B cell (primary cell): ENCODE data around the gene RBM20. TPM values are rescaled to one million over a fixed set of nuclear protein-coding genes. Genes with fewer than 3 reads are reported as not detected.

Source experiments
- ATAC-seq: fragments of 200-7000 bp; cut with Tn5 transposase; one replicate; pipeline ENCODE4 v1.10.0; 2021; ENCODE audit warnings: low read depth, mild to moderate bottlenecking, moderate number of reproducible peaks, moderate library complexity
- CTCF ChIA-PET: fragments of 350-600 bp; sonication (Branson Sonifier 250); formaldehyde crosslinking; loops from one replicate; lab custom pipeline; 2021; ENCODE audit warnings: antibody characterized with exemption, inconsistent platforms; lab: Charles Lee
- POLR2A ChIA-PET: fragments of 350-600 bp; sonication (Branson Sonifier 250); formaldehyde crosslinking; loops from one replicate; lab custom pipeline; 2021; ENCODE audit warnings: antibody characterized with exemption; lab: Charles Lee
- DNase-seq: peaks from one replicate; pipeline ENCODE4 v3.0.0; 2013
- H2AFZ ChIP-seq: 2 replicates; pipeline ENCODE4 v1.6.1; 2012; ENCODE audit warnings: mild to moderate bottlenecking, low read depth, low read length; ENCODE audit not compliant: insufficient read depth, poor library complexity, severe bottlenecking
- H3K27ac ChIP-seq, 2 donors: 1 replicate in 1 of 2; 2 replicates in 1 of 2; pipeline ENCODE4 v1.5.1; 2012 to 2013; ENCODE audit warnings: low read length in 2 of 2, mild to moderate bottlenecking in 2 of 2, moderate library complexity in 1 of 2
- H3K27me3 ChIP-seq, 4 experiments: fragments of 200-600 bp in 1 of 4; sonication (generic) in 1 of 4; replicated peaks in 1 of 4; 1 replicate in 2 of 4; 2 replicates in 2 of 4; pipeline versions ENCODE4 v1.6.1 to v1.7.0; 2013 to 2016; ENCODE audit warnings: low read length in 3 of 4, mild to moderate bottlenecking in 2 of 4, mixed read lengths in 1 of 4, moderate library complexity in 1 of 4; ENCODE audit not compliant: insufficient read depth in 4 of 4, control insufficient read depth in 3 of 4; ENCODE audit errors: control extremely low read depth in 1 of 4
- H3K36me3 ChIP-seq, 2 experiments: replicated peaks in 1 of 2; 1 replicate in 1 of 2; 2 replicates in 1 of 2; pipeline versions ENCODE4 v1.6.1 to v1.7.1; 2013; ENCODE audit warnings: low read length in 1 of 2; ENCODE audit not compliant: insufficient read depth in 2 of 2, control insufficient read depth in 1 of 2; ENCODE audit errors: control extremely low read depth in 1 of 2, extremely low read depth in 1 of 2
- H3K4me1 ChIP-seq, 2 donors: fragments of 200-600 bp in 1 of 2; sonication (generic) in 1 of 2; 1 replicate in 1 of 2; 2 replicates in 1 of 2; pipeline versions ENCODE4 v1.5.1 to v1.6.1; 2013 to 2017; ENCODE audit warnings: low read length in 2 of 2; ENCODE audit not compliant: control insufficient read depth in 2 of 2, insufficient read depth in 2 of 2
- H3K4me2 ChIP-seq: replicated peaks from 2 replicates; pipeline ENCODE3; 2012; ENCODE audit warnings: mild to moderate bottlenecking, low read depth, low read length; ENCODE audit not compliant: poor library complexity, severe bottlenecking
- H3K4me3 ChIP-seq, 5 experiments: fragments of 200-600 bp in 1 of 5; sonication (generic) in 1 of 5; 1 replicate in 3 of 5; 2 replicates in 2 of 5; pipeline versions ENCODE4 v1.5.1 to v1.7.0; 2011 to 2016; ENCODE audit warnings: low read length in 4 of 5, mild to moderate bottlenecking in 4 of 5, low read depth in 2 of 5, control low read depth in 1 of 5, moderate library complexity in 1 of 5; ENCODE audit not compliant: insufficient read depth in 1 of 5; ENCODE audit errors: control extremely low read depth in 1 of 5, extremely low read depth in 1 of 5
- H3K79me2 ChIP-seq: fragments of 200-600 bp; sonication (generic); one replicate; pipeline ENCODE4 v1.6.0; 2016; ENCODE audit warnings: low read length; ENCODE audit not compliant: control insufficient read depth, insufficient read depth
- H3K9ac ChIP-seq: fragments of 200-600 bp; sonication (generic); 2 replicates; pipeline ENCODE4 v1.6.1; 2017; ENCODE audit warnings: mild to moderate bottlenecking, low read length, moderate library complexity
- H3K9me3 ChIP-seq, 3 donors: one replicate each; pipeline versions ENCODE4 v1.6.1 to v1.7.1; 2013; ENCODE audit warnings: low read length in 2 of 3; ENCODE audit not compliant: control insufficient read depth in 2 of 3, insufficient read depth in 1 of 3; ENCODE audit errors: control extremely low read depth in 1 of 3
- H4K20me1 ChIP-seq: 2 replicates; pipeline ENCODE4 v1.6.0; 2012; ENCODE audit warnings: mild to moderate bottlenecking, low read length; ENCODE audit not compliant: insufficient read depth, control insufficient read depth, poor library complexity, severe bottlenecking
- H3K27ac Mint-ChIP-seq: one replicate; pipeline ENCODE4 v1.8.0; 2021; ENCODE audit warnings: mixed read lengths
- H3K27me3 Mint-ChIP-seq: one replicate; pipeline ENCODE4 v1.8.0; 2021; ENCODE audit warnings: mixed read lengths
- H3K4me1 Mint-ChIP-seq: one replicate; pipeline ENCODE4 v1.8.0; 2021; ENCODE audit warnings: mixed read lengths
- H3K4me3 Mint-ChIP-seq: one replicate; pipeline ENCODE4 v1.8.0; 2021; ENCODE audit warnings: mixed read lengths
- H3K9me3 Mint-ChIP-seq: one replicate; pipeline ENCODE4 v1.8.0; 2022; ENCODE audit warnings: mixed read lengths; ENCODE audit not compliant: insufficient read depth
- EZH2 ChIP-seq: IDR thresholded peaks from 2 replicates; pipeline ENCODE4 v1.6.1; 2012; ENCODE audit warnings: borderline replicate concordance, low read depth, mild to moderate bottlenecking, moderate library complexity, low read length; ENCODE audit not compliant: insufficient read depth, poor library complexity, severe bottlenecking
- WGBS: methylation state at CpG from one replicate; pipeline ENCODE4 v1.1.5; 2013; ENCODE audit warnings: missing lambda C conversion rate; ENCODE audit not compliant: insufficient coverage; 5-methylcytosine and 5-hydroxymethylcytosine counted together
- intact Hi-C: fragments of 100-400 bp; cut with micrococcal nuclease; formaldehyde crosslinking; loops from one replicate; pipeline ENCODE4 v1.10.0; 2022
- polyA plus RNA-seq: library from polyadenylated mRNA; depleted of rRNA; stranded (reverse); fragments of >200 nt; gene quantifications from 2 replicates; pipeline ENCODE4 v1.2.3, GENCODE V29; 2012
- total RNA-seq, 2 donors: library from RNA; stranded (reverse); fragments of 120-200 nt in 1 of 2; gene quantifications; 1 replicate in 1 of 2; 2 replicates in 1 of 2; pipeline versions ENCODE4 v1.2.3 to v1.2.4, GENCODE V29; 2013 to 2022
- TF ChIP-seq, protein P1 (sequence below): fragments of 200-600 bp; IDR thresholded peaks from one replicate; pipeline ENCODE4 v1.8.0; 2022; ENCODE audit warnings: antibody characterized with exemption, mild to moderate bottlenecking

The RBM20 gene
- total and polyA plus RNA-seq, 2 donors (not counting 1 experiment from before 2014, with no cell fraction given), result not detected

DNA sequence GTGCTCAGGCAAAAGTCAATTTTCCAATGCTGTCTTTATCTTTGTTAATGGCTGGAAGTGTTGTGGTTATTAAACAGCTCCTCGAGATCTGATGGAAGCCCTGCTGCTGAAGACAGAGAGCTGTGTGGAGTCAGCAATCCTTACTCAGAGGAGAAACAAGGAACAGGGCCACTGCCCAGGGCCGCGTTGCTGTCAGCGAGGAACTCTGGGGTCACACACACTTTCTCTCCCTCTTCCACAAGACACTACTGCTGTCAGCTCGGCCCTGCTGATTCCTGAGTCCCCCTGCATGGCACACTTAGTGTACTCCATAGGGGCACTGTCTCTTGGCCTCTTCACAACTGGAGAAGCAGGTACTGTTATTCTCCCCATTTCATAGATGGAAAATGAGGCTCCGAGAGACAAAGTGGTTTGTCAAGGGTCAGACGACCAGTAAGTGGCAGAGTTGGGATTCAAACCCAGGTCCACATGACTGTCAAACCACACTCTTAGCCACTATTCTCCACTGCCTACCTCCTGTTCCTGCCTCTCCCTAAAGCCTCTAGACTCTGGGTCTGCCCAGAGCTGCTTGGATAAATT, 198.3 kb downstream of the RBM20 start:
- Histone ChIP-seq H3K27me3 (no peaks in the 10 kb centered on the region), H3K4me3 (peak overlapping the region in 4 of 5 experiments; percentile 1 to 50 (median 26)), H3K4me1 (peaks cover 66 to 73% of the 10 kb centered on the region in 2 donors), H3K79me2 (peaks cover 11% of the 10 kb centered on the region), H3K9me3 (no peaks in the 10 kb centered on the region), H3K27ac (peak overlapping the region; percentile 94 to 99), H3K36me3 (no peaks in the 10 kb centered on the region), H4K20me1 (no peaks in the 10 kb centered on the region), H3K9ac (peak overlapping the region; percentile 57), H3K4me2 (peak overlapping the region; percentile 78), H2AFZ (no peak overlapping the region)
- TF ChIP-seq, protein P1, sequence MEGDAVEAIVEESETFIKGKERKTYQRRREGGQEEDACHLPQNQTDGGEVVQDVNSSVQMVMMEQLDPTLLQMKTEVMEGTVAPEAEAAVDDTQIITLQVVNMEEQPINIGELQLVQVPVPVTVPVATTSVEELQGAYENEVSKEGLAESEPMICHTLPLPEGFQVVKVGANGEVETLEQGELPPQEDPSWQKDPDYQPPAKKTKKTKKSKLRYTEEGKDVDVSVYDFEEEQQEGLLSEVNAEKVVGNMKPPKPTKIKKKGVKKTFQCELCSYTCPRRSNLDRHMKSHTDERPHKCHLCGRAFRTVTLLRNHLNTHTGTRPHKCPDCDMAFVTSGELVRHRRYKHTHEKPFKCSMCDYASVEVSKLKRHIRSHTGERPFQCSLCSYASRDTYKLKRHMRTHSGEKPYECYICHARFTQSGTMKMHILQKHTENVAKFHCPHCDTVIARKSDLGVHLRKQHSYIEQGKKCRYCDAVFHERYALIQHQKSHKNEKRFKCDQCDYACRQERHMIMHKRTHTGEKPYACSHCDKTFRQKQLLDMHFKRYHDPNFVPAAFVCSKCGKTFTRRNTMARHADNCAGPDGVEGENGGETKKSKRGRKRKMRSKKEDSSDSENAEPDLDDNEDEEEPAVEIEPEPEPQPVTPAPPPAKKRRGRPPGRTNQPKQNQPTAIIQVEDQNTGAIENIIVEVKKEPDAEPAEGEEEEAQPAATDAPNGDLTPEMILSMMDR, result no peak
- no peak for TF ChIP-seq EZH2
- ATAC-seq, result no peak
- Mint-ChIP-seq H3K4me3 (peak overlapping the region; percentile 69), H3K27ac (peak overlapping the region; percentile 89), H3K27me3 (no peaks in the 10 kb centered on the region), H3K4me1 (peaks cover 69% of the 10 kb centered on the region), H3K9me3 (no peaks in the 10 kb centered on the region)
- CTCF ChIA-PET, result interaction anchor here (0.6 to 4.2 kb wide), 18 partner anchors 9 to 164 kb away, joined by 3 to 45 read pairs (median 3); partner anchors contain the start of genes BBIP1, PDCD4 and SHOC2
- POLR2A ChIA-PET, result interaction anchor here (1.0 to 3.5 kb wide), 10 partner anchors 15 to 835 kb away, joined by 3 to 80 read pairs (median 10); partner anchors contain the start of genes ADD3, BBIP1, PDCD4 and SHOC2
- 31% methylated on average over 5 of the region's 7 CpGs for WGBS
- intact Hi-C loops, result loop anchor here (1.0 to 2.0 kb wide), 4 partner anchors 18 to 40 kb away; partner anchors contain the start of gene PDCD4
- DNase-seq, result peak; percentile 56

DNA sequence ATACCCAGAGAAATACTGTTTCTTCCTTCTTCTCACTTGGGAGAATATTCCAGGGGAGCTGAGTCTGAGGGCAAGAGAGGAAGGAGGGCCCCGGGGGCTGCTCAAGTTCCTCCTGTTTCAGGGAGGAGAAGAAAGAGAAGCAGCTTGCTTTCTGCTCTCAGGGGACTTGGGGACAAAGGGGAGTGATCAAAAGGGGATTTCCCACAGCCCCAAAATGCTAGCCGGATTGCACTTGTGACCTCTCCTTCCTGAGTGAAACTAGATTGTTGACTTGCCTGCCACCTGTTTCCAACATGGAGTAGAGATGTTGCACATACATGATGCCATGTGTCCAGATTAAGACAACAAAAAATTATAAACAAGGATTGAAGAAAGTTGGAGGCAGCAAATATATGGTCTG, 198.9 kb downstream of the RBM20 start:
- Histone ChIP-seq H2AFZ (no peak overlapping the region), H3K27ac (peak overlapping the region; percentile 94 to 99), H4K20me1 (no peaks in the 10 kb centered on the region), H3K79me2 (peaks cover 11% of the 10 kb centered on the region), H3K9me3 (no peaks in the 10 kb centered on the region), H3K4me2 (peak overlapping the region; percentile 78), H3K4me3 (peak overlapping the region in 4 of 5 experiments; percentile 1 to 50 (median 26)), H3K4me1 (peaks cover 66 to 76% of the 10 kb centered on the region in 2 donors), H3K9ac (peak overlapping the region; percentile 57), H3K36me3 (no peaks in the 10 kb centered on the region), H3K27me3 (no peaks in the 10 kb centered on the region)
- ChIA-PET CTCF (interaction anchor here (0.9 to 4.2 kb wide), 12 partner anchors 9 to 95 kb away, joined by 3 to 45 read pairs (median 6); partner anchors contain the start of gene PDCD4), POLR2A (interaction anchor here (0.6 to 3.5 kb wide), 7 partner anchors 15 to 836 kb away, joined by 3 to 80 read pairs (median 14); partner anchors contain the start of genes BBIP1, PDCD4 and SHOC2)
- ATAC-seq (peak; percentile 67), DNase-seq (peak; percentile 95)
- TF ChIP-seq, protein P1, result no peak
- intact Hi-C loops, result loop anchor here (1.0 to 2.0 kb wide), 4 partner anchors 20 to 75 kb away; no protein-coding TSS in a partner anchor
- Mint-ChIP-seq H3K4me1 (peaks cover 72% of the 10 kb centered on the region), H3K27me3 (no peaks in the 10 kb centered on the region), H3K27ac (peak overlapping the region; percentile 89), H3K4me3 (peak overlapping the region; percentile 69), H3K9me3 (no peaks in the 10 kb centered on the region)
- WGBS, result 0% methylated on average over 2 of the region's 2 CpGs
